Stomach smooth muscle (tissue), 2 donors: ENCODE data around the gene ZNF397.
A peak's percentile ranks its signal among the peaks of the same experiment; 100 is the strongest.

ENCODE experiments used
- H3K27ac ChIP-seq: one replicate; pipeline ENCODE4 v1.7.0; 2013; ENCODE audit warnings: mild to moderate bottlenecking, low read length, inconsistent platforms
- H3K27me3 ChIP-seq, 2 donors: one replicate each; pipeline ENCODE4 v1.7.0; 2013; ENCODE audit warnings: low read length in 2 of 2; ENCODE audit not compliant: insufficient read depth in 2 of 2, control insufficient read depth in 1 of 2
- H3K36me3 ChIP-seq, 2 donors: one replicate each; pipeline ENCODE4 v1.7.0; 2013; ENCODE audit warnings: low read length in 2 of 2; ENCODE audit not compliant: control insufficient read depth in 2 of 2, insufficient read depth in 2 of 2
- H3K4me1 ChIP-seq: one replicate; pipeline ENCODE4 v1.7.0; 2013; ENCODE audit warnings: low read length; ENCODE audit not compliant: control insufficient read depth, insufficient read depth
- H3K4me3 ChIP-seq, 2 donors: one replicate each; pipeline ENCODE4 v1.7.0; 2013; ENCODE audit warnings: low read length in 2 of 2
- H3K9ac ChIP-seq, 2 donors: one replicate each; pipeline ENCODE4 v1.7.0; 2013; ENCODE audit warnings: low read length in 2 of 2, mild to moderate bottlenecking in 1 of 2
- H3K9me3 ChIP-seq, 2 donors: one replicate each; pipeline ENCODE4 v1.7.0; 2013; ENCODE audit warnings: low read length in 2 of 2; ENCODE audit not compliant: control insufficient read depth in 2 of 2
- donor health status: healthy.
- donor health status: Pancreatic carcinoma.

The ZNF397 gene

GRCh38 chr18:35290094-35290735, 49.4 kb downstream of the ZNF397 start, which contains the start of gene ZSCAN30:
ZSCAN30 (minus strand) TSS chr18:35290229; CDS start chr18:35264352, 25,877 bp downstream.
- Histone ChIP-seq H3K27me3 (no peaks in the 10 kb centered on the region), H3K9ac (peak within 1 kb of the TSS; percentile 96 to 99), H3K4me1 (peaks cover 13% of the 10 kb centered on the region), H3K9me3 (no peaks in the 10 kb centered on the region), H3K27ac (peak within 1 kb of the TSS; percentile 76), H3K36me3 (no peaks in the 10 kb centered on the region), H3K4me3 (peak within 1 kb of the TSS; percentile 94 to 97)

DNA sequence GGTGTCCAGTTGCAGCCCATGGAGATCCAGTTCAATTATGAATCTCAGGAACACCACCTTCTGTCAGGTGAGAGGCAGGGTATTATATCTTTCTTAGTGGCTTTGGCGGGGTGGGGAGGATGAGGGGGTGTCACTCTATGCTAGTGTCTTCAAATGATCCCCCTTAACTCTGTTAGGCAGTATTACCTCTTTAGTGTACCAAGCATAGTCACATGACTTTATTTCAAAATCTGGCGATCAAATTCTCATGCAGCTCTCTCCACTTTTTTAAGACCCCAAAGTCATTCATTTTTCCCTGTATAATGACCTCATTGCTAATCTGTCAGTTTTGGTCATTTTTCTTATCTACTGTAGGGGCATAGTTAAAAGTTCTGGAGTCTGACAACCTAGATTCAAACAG, 50.3 kb downstream of the ZNF397 start:
- H3K27me3 ChIP-seq: no peaks in the 10 kb centered on the region
- peak overlapping the region; percentile 96 to 99 for H3K9ac ChIP-seq
- H3K4me1 ChIP-seq: peaks cover 13% of the 10 kb centered on the region
- peaks cover 0 to 2% of the 10 kb centered on the region in 2 donors for H3K36me3 ChIP-seq
- H3K27ac ChIP-seq: no peak overlapping the region
- peak overlapping the region; percentile 94 to 97 for H3K4me3 ChIP-seq
- H3K9me3 ChIP-seq: no peaks in the 10 kb centered on the region

DNA sequence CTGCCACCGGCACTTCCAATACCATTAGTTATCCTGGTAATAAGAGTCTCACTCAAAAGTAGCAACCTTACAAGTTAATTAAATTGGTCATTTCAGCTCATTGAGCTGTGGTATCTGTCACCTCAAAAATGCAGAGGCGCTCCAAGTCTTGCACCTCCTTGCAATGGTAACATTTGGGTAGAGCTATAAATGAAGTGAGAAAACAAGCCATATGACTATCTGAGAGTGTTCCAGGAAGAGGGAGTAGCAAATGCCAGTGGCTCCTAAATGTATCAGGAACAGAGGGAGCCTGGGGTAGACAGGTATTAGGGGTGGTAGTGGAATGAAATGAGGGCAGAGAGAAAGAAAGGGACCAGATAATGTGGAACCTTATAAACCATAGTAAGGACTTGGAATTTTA, 55.2 kb downstream of the ZNF397 start:
- Histone ChIP-seq H3K9me3 (peaks cover 0 to 4% of the 10 kb centered on the region in 2 donors), H3K36me3 (peaks cover 0 to 6% of the 10 kb centered on the region in 2 donors), H3K27ac (no peak overlapping the region), H3K9ac (no peak overlapping the region), H3K4me3 (no peak overlapping the region), H3K27me3 (no peaks in the 10 kb centered on the region), H3K4me1 (peaks cover 3% of the 10 kb centered on the region)

- Histone ChIP-seq H3K27me3 (no peaks in the 10 kb centered on the region), H3K9me3 (peaks cover 23 to 29% of the 10 kb centered on the region in 2 donors), H3K4me1 (no peaks in the 10 kb centered on the region), H3K27ac (no peak overlapping the region), H3K9ac (no peak overlapping the region), H3K4me3 (no peak overlapping the region), H3K36me3 (peaks cover 8 to 20% of the 10 kb centered on the region in 2 donors)
Observed at GRCh38 chr18:35303610-35304009, 62.8 kb downstream of the ZNF397 start.

GRCh38 chr18:35306588-35307250, 65.9 kb downstream of the ZNF397 start:
- peaks cover 27 to 42% of the 10 kb centered on the region in 2 donors for H3K9me3 ChIP-seq
- H3K9ac ChIP-seq: no peak overlapping the region
- peaks cover 7 to 27% of the 10 kb centered on the region in 2 donors for H3K36me3 ChIP-seq
- H3K4me1 ChIP-seq: no peaks in the 10 kb centered on the region
- peak overlapping the region in 1 of 2 donors; percentile 17 for H3K4me3 ChIP-seq
- no peaks in the 10 kb centered on the region for H3K27me3 ChIP-seq
- no peak overlapping the region for H3K27ac ChIP-seq
